ENCODE data around the gene KCNB1.

Gene KCNB1

DNA sequence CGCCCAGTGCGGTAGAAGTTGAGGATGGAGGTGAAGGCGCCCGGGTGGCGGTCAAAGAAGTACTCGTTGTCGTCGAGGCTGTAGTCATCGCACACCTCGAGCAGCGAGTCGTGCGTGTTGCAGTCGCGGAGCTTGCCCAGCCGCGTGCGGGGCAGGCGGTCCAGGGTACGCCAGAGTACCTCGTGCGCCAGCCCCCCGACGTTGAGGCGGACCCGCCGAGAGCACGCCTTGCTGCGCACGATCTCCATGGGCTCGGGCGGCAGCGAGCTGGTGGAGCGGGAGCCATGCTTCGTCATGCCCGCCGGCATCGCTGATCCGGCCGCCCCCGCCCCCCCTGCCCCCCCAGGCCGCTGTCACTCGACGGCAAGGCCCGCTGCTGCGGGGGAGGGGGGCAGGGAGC is 295 bp downstream of the KCNB1 start:
- DNase-seq (ENCODE audit: low read depth) = no peak
- TF ChIP-seq, protein P1, sequence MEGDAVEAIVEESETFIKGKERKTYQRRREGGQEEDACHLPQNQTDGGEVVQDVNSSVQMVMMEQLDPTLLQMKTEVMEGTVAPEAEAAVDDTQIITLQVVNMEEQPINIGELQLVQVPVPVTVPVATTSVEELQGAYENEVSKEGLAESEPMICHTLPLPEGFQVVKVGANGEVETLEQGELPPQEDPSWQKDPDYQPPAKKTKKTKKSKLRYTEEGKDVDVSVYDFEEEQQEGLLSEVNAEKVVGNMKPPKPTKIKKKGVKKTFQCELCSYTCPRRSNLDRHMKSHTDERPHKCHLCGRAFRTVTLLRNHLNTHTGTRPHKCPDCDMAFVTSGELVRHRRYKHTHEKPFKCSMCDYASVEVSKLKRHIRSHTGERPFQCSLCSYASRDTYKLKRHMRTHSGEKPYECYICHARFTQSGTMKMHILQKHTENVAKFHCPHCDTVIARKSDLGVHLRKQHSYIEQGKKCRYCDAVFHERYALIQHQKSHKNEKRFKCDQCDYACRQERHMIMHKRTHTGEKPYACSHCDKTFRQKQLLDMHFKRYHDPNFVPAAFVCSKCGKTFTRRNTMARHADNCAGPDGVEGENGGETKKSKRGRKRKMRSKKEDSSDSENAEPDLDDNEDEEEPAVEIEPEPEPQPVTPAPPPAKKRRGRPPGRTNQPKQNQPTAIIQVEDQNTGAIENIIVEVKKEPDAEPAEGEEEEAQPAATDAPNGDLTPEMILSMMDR (conservative IDR thresholded peaks at IDR 0.05; ENCODE audit: control insufficient read depth, insufficient read depth, low read depth, low read length) = no peak
- H3K4me3 ChIP-seq (ENCODE audit: control insufficient read depth, low read depth, low read length) = no peak overlapping the region

DNA sequence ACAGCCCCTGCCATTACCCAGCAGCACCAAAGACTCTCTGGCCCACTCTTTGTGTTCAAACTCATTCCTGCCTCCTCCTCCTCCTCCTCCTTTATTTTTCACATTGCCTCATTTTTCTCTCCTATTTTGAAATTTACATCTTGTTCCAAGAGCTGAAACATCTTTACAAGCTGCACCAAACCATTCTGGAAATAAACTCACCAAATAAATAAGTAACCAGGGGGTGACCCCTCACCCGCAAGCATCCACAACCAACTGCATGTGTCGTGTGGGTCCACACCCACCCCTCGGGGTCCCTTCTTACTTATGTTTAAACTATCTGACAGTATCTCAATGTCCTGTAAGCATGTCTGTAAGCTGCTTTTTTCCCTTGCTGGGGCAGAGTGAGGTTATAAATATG is 1.4 kb downstream of the KCNB1 start:
- no peak for DNase-seq (ENCODE audit: low read depth)
- no peak overlapping the region for H3K4me3 ChIP-seq (ENCODE audit: control insufficient read depth, low read depth, low read length)
- TF ChIP-seq, protein P1 (conservative IDR thresholded peaks at IDR 0.05; ENCODE audit: control insufficient read depth, insufficient read depth, low read depth, low read length) = no peak

DNA sequence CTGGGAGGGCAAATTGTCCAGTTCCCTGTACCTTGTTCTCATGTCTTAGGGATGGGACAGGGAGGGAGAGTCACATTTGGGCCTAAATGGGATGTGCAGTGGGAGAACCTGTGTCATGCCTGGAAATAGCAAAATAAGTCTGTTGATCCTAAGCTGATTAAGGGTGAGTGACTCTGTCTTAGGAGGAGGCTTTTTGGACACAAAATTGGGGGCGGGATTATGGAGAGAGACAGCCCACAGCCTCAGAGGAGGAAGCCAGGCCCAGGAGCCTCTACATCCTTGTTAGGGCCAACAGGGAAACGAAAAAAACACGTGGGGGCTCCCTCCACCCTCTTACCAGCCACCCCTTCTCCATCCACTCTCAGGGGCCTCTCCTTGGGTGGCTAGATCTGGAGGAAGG is 2.2 kb downstream of the KCNB1 start:
- TF ChIP-seq, protein P1 (conservative IDR thresholded peaks at IDR 0.05; ENCODE audit: control insufficient read depth, insufficient read depth, low read depth, low read length) = no peak
- H3K4me3 ChIP-seq (ENCODE audit: control insufficient read depth, low read depth, low read length) = no peak overlapping the region
- no peak for DNase-seq (ENCODE audit: low read depth)

DNA sequence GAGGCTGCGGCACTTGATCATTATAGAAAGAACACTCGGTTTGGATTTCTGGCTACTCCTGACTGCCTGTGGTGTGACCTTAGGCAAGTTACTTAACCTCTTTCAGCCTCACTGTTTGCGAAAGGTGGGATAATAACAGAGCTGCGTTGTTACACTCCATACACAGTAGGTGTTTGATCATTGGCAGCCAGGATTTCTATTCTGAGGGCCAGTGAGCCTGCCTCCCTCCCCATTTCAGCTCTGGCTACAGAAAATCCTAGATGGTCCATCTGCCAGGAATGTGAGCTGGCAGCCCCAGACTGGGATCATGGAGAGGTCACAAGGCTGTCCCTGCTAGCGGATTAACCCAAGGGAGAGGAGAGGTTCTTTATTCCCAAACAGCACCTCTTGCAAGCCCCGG is 2.7 kb downstream of the KCNB1 start:
- no peak for DNase-seq (ENCODE audit: low read depth)
- H3K4me3 ChIP-seq (ENCODE audit: control insufficient read depth, low read depth, low read length) = no peak overlapping the region
- TF ChIP-seq, protein P1 (conservative IDR thresholded peaks at IDR 0.05; ENCODE audit: control insufficient read depth, insufficient read depth, low read depth, low read length) = no peak

DNA sequence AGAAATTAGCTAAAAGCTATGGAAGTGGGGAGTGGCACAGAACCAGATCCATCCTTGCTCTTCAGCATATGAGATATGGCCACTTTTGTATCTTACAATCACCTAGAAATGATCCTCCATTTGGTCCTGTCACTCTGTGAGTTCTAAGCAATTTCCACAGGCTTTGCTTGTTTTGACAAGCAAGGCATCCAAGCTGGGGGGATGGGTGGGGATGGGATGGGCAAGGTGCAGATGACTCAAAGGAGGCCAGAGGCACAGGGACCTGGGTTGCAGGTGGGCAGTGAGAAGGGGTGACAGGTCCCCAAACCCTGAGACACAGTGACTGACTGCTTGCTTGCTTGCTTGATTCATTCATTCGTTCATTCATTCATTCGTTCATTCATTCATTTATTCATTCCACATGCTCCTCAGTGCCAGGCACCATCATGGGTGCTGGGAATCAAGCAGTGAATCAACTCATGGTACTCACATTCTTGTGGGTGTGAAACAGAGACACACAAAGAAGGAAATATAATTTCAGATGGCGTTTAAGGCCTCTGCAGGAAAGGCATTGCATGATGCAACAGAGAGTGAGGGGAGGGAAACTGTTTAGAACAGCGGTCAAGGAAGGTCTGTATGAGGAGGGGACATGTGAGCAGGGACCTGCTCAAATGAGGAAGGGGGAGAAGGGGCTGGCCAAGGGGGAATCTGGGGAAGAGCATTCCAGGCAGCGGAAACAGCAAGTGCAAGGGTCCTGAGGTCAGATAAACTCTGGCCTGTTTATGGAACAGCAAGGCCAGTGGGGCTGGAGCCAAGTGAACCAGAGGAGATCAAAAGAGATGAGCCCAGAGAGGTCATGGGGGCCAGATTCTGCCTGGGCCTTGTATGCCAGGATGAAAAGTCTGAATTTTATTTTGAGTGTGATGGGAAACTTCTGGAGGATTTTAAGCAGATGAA is 3.4 kb downstream of the KCNB1 start:
- no peak overlapping the region for H3K4me3 ChIP-seq (ENCODE audit: control insufficient read depth, low read depth, low read length)
- TF ChIP-seq, protein P1 (conservative IDR thresholded peaks at IDR 0.05; ENCODE audit: control insufficient read depth, insufficient read depth, low read depth, low read length) = no peak
- DNase-seq (ENCODE audit: low read depth) = no peak

GRCh38 chr20:49478266-49478665 is 4.2 kb downstream of the KCNB1 start:
- no peak for DNase-seq (ENCODE audit: low read depth)
- no peak overlapping the region for H3K4me3 ChIP-seq (ENCODE audit: control insufficient read depth, low read depth, low read length)
- TF ChIP-seq, protein P1 (conservative IDR thresholded peaks at IDR 0.05; ENCODE audit: control insufficient read depth, insufficient read depth, low read depth, low read length) = no peak
